IMR-90 (cell line): ENCODE measurements around the gene SLC25A17. TPM values are rescaled to one million over a fixed set of nuclear protein-coding genes. Genes with fewer than 3 reads are reported as not detected.

Source experiments
- ATAC-seq: fragments of 200-7000 bp; cut with Tn5 transposase; 2 replicates; pipeline ENCODE4 v1.9.1; 2020; ENCODE audit warnings: low read depth, mild to moderate bottlenecking, moderate library complexity
- BruUV-seq: library from RNA; stranded (reverse); fragments of 400-500 nt; replicated peaks from 2 replicates; lab custom pipeline; 2021; lab: Mats Ljungman, UMichigan
- CTCF ChIA-PET: fragments of 300-600 bp; formaldehyde crosslinking; extraction: SDS; loops from one replicate; lab custom pipeline; 2021; ENCODE audit warnings: antibody characterized with exemption; lab: Yijun Ruan, JAX
- POLR2A ChIA-PET: fragments of 300-600 bp; sonication (Branson Sonifier 250); formaldehyde crosslinking; loops from one replicate; lab custom pipeline; 2022; ENCODE audit warnings: antibody characterized with exemption; ENCODE audit not compliant: unreplicated experiment; lab: Charles Lee
- DNase-seq: peaks from one replicate; pipeline ENCODE4 v3.0.0; 2013
- H2AFZ ChIP-seq: replicated peaks from 2 replicates; pipeline ENCODE3; 2013; ENCODE audit warnings: low read length, mild to moderate bottlenecking; ENCODE audit not compliant: poor library complexity
- H2AK5ac ChIP-seq: 2 replicates; pipeline ENCODE4 v1.6.1; 2013; ENCODE audit warnings: low read depth, low read length, inconsistent platforms
- H2AK9ac ChIP-seq: replicated peaks from 2 replicates; pipeline ENCODE3; 2013; ENCODE audit warnings: mild to moderate bottlenecking, low read depth, low read length, moderate library complexity; ENCODE audit not compliant: poor library complexity
- H2BK120ac ChIP-seq: 2 replicates; pipeline ENCODE4 v1.6.1; 2013; ENCODE audit warnings: low read depth, low read length, inconsistent platforms
- H2BK15ac ChIP-seq: 3 replicates; pipeline ENCODE4 v1.6.1; 2013; ENCODE audit warnings: low read depth, low read length, inconsistent platforms
- H2BK20ac ChIP-seq: 2 replicates; pipeline ENCODE4 v1.6.1; 2013; ENCODE audit warnings: low read depth, mild to moderate bottlenecking, inconsistent platforms, low read length, moderate library complexity
- H2BK5ac ChIP-seq: 2 replicates; pipeline ENCODE4 v1.6.1; 2013; ENCODE audit warnings: mild to moderate bottlenecking, low read depth, low read length, inconsistent platforms; ENCODE audit not compliant: poor library complexity, severe bottlenecking
- H3K14ac ChIP-seq: replicated peaks from 2 replicates; pipeline ENCODE4 v1.6.1; 2013; ENCODE audit warnings: low read depth, low read length, inconsistent platforms
- H3K18ac ChIP-seq: 2 replicates; pipeline ENCODE4 v1.6.1; 2013; ENCODE audit warnings: low read depth, low read length, control low read depth
- H3K23ac ChIP-seq: 2 replicates; pipeline ENCODE4 v1.6.1; 2013; ENCODE audit warnings: low read depth, low read length, inconsistent platforms
- H3K27ac ChIP-seq: 2 replicates; pipeline ENCODE4 v1.5.1; 2013; ENCODE audit warnings: mild to moderate bottlenecking, control low read depth, low read length; ENCODE audit not compliant: insufficient read depth
- H3K27me3 ChIP-seq: 2 replicates; pipeline ENCODE4 v1.6.1; 2013; ENCODE audit warnings: low read length; ENCODE audit not compliant: control insufficient read depth, insufficient read depth
- H3K36me3 ChIP-seq: 2 replicates; pipeline ENCODE4 v1.6.1; 2013; ENCODE audit warnings: low read length, mixed read lengths; ENCODE audit not compliant: control insufficient read depth, insufficient read depth
- H3K4ac ChIP-seq: 2 replicates; pipeline ENCODE4 v1.6.1; 2013; ENCODE audit warnings: low read depth, low read length, inconsistent platforms
- H3K4me1 ChIP-seq: 2 replicates; pipeline ENCODE4 v1.6.1; 2013; ENCODE audit warnings: low read length, mixed read lengths; ENCODE audit not compliant: control insufficient read depth, insufficient read depth
- H3K4me2 ChIP-seq: 2 replicates; pipeline ENCODE4 v1.6.1; 2013; ENCODE audit warnings: low read depth, mild to moderate bottlenecking, control low read depth, low read length, moderate library complexity
- H3K4me3 ChIP-seq: 2 replicates; pipeline ENCODE4 v1.5.1; 2013; ENCODE audit warnings: low read depth, mild to moderate bottlenecking, control low read depth, low read length, moderate library complexity; ENCODE audit not compliant: insufficient read depth
- H3K56ac ChIP-seq: 2 replicates; pipeline ENCODE4 v1.6.1; 2013; ENCODE audit warnings: low read length, inconsistent platforms; ENCODE audit not compliant: insufficient read depth; ENCODE audit errors: extremely low read depth
- H3K79me1 ChIP-seq, 2 experiments: 2 replicates each; pipeline ENCODE4 v1.6.1; 2013; ENCODE audit warnings: low read length in 2 of 2, inconsistent platforms in 1 of 2, low read depth in 1 of 2
- H3K9ac ChIP-seq: 2 replicates; pipeline ENCODE4 v1.6.1; 2013; ENCODE audit warnings: low read depth, low read length, control low read depth
- H3K9me1 ChIP-seq: 2 replicates; pipeline ENCODE4 v1.6.1; 2013; ENCODE audit warnings: low read length, inconsistent platforms; ENCODE audit not compliant: insufficient read depth
- H3K9me3 ChIP-seq: 2 replicates; pipeline ENCODE4 v1.6.1; 2013; ENCODE audit warnings: low read length; ENCODE audit not compliant: control insufficient read depth, insufficient read depth
- H4K20me1 ChIP-seq: 2 replicates; pipeline ENCODE4 v1.6.1; 2013; ENCODE audit warnings: low read length, inconsistent platforms; ENCODE audit not compliant: insufficient read depth
- H4K5ac ChIP-seq: 2 replicates; pipeline ENCODE4 v1.6.1; 2013; ENCODE audit warnings: mild to moderate bottlenecking, low read depth, low read length, control low read depth
- H4K8ac ChIP-seq, 2 experiments: 2 replicates each; pipeline ENCODE4 v1.6.1; 2013; ENCODE audit warnings: low read depth in 2 of 2, low read length in 2 of 2, control low read depth in 1 of 2, inconsistent platforms in 1 of 2
- H4K91ac ChIP-seq: 2 replicates; pipeline ENCODE4 v1.6.1; 2013; ENCODE audit warnings: low read depth, low read length, inconsistent platforms; ENCODE audit not compliant: insufficient read depth
- CTCF ChIP-seq: conservative IDR thresholded peaks from 2 replicates; pipeline ENCODE4 v1.5.1; 2012; ENCODE audit warnings: mild to moderate bottlenecking, low read depth, low read length, improper control_type of control experiment
- POLR2A ChIP-seq: IDR thresholded peaks from 2 replicates; pipeline ENCODE4 v1.6.1; 2012; ENCODE audit warnings: mild to moderate bottlenecking, low read depth, low read length
- RFX5 ChIP-seq: IDR thresholded peaks from 2 replicates; pipeline ENCODE4 v1.8.0; 2012; ENCODE audit warnings: low read depth, mild to moderate bottlenecking, low read length, moderate library complexity
- USF2 ChIP-seq: fragments of 150-350 bp; IDR thresholded peaks from 2 replicates; pipeline ENCODE4 v1.6.1; 2017; ENCODE audit warnings: mild to moderate bottlenecking, antibody characterized with exemption, low read length, low read depth
- WGBS, 2 experiments: methylation state at CpG; one replicate each; pipeline versions ENCODE4 v1.1.5 to v1.1.7; 2013; ENCODE audit warnings: missing lambda C conversion rate in 2 of 2; ENCODE audit not compliant: insufficient read length in 1 of 2; ENCODE audit errors: extremely low coverage in 2 of 2; 5-methylcytosine and 5-hydroxymethylcytosine counted together
- dilution Hi-C: fragments of 300-500 bp; cut with HindIII; formaldehyde crosslinking; loops from one replicate; pipeline ENCODE4 v1.14.3; 2018; ENCODE audit warnings: low sequenced_read_pairs; ENCODE audit not compliant: unreplicated experiment
- in situ Hi-C: fragments of 300-500 bp; cut with MboI; formaldehyde crosslinking; loops from 3 replicates; pipeline ENCODE4 v1.14.3; 2019; ENCODE audit warnings: low sequenced_read_pairs, inconsistent platforms, mixed read lengths
- intact Hi-C: fragments of 100-400 bp; cut with micrococcal nuclease; formaldehyde crosslinking; loops from 2 replicates; pipeline ENCODE4 v1.10.0; 2022
- polyA plus RNA-seq, 3 experiments: library from polyadenylated mRNA; depleted of rRNA; stranded (reverse); fragments of >200 nt; gene quantifications; 2 replicates each; pipeline ENCODE4 v1.2.3, GENCODE V29; 2012; ENCODE audit warnings: low replicate concordance in 1 of 3
- total RNA-seq: library from RNA; depleted of rRNA; stranded (reverse); fragments of >200 nt; gene quantifications from 2 replicates; pipeline ENCODE4 v1.2.3, GENCODE V29; 2012

SLC25A17 gene
- total and polyA plus RNA-seq, 2 of the 4 experiments (the other 2 are of a cell fraction): 19.6 to 36.0 TPM

- BruUV-seq: no TSS peak
Measured at GRCh38 chr22:40799008-40799407, 20.1 kb downstream of the SLC25A17 start.

More at GRCh38 chr22:40799008-40799407, 20.1 kb downstream of the SLC25A17 start:
- no peak for DNase-seq
- Histone ChIP-seq H3K27ac (no peak overlapping the region), H2AFZ (no peak overlapping the region), H2BK120ac (no peak overlapping the region), H4K5ac (no peak overlapping the region), H3K14ac (no peak overlapping the region), H3K4me2 (no peak overlapping the region), H3K27me3 (no peaks in the 10 kb centered on the region), H3K18ac (no peak overlapping the region), H2AK5ac (no peak overlapping the region), H2AK9ac (no peak overlapping the region), H3K9me3 (no peaks in the 10 kb centered on the region), H3K4ac (no peak overlapping the region), H3K9me1 (peaks cover 11% of the 10 kb centered on the region), H3K4me3 (no peak overlapping the region), H3K79me1 (peaks cover 11 to 33% of the 10 kb centered on the region in 2 experiments), H3K36me3 (no peaks in the 10 kb centered on the region), H4K91ac (no peak overlapping the region), H3K23ac (no peak overlapping the region), H4K20me1 (0 out of 2 replicates have a peak, but pooled peaks cover 4% of the 10 kb centered on the region), H3K4me1 (peaks cover 12% of the 10 kb centered on the region), H2BK20ac (no peak overlapping the region), H4K8ac (no peak overlapping the region), H3K9ac (no peak overlapping the region), H3K56ac (no peak overlapping the region), H2BK15ac (no peak overlapping the region), H2BK5ac (no peak overlapping the region)
- in situ Hi-C loops (no loop called here), dilution Hi-C loops (no loop called here), intact Hi-C loops (no loop called here)
- no peak for ATAC-seq
- POLR2A ChIA-PET: no interaction called here
- CTCF ChIA-PET: no interaction called here
- TF ChIP-seq POLR2A (no peak), USF2 (no peak), CTCF (no peak), RFX5 (no peak)
- no CpG with 5 or more reads among the region's 3 CpGs for WGBS, 2 experiments
